RWPE2 (cell line): ENCODE data around the gene ZBTB21.

Source experiments
- ATAC-seq: fragments of 200-7000 bp; cut with Tn5 transposase; 3 replicates; pipeline ENCODE4 v1.9.1; 2021; ENCODE audit warnings: low read depth
- DNase-seq: peaks from one replicate; pipeline ENCODE4 v3.0.0-alpha.2; 2020; ENCODE audit warnings: low spot score
- H3K27ac ChIP-seq: fragments of 450-650 bp; 2 replicates; pipeline ENCODE4 v1.5.1; 2017; ENCODE audit warnings: mild to moderate bottlenecking; ENCODE audit not compliant: poor library complexity, severe bottlenecking
- H3K27me3 ChIP-seq: fragments of 250-450 bp; sonication (Bioruptor Pico); 2 replicates; pipeline ENCODE4 v1.5.1; 2021; ENCODE audit warnings: mild to moderate bottlenecking, moderate library complexity; ENCODE audit not compliant: insufficient read depth, poor library complexity, severe bottlenecking
- H3K36me3 ChIP-seq: fragments of 250-450 bp; sonication (Bioruptor Pico); 2 replicates; pipeline ENCODE4 v1.5.1; 2020; ENCODE audit warnings: low read depth, mild to moderate bottlenecking, moderate library complexity
- H3K4me1 ChIP-seq: fragments of 250-450 bp; sonication (Bioruptor Pico); 2 replicates; pipeline ENCODE4 v1.5.1; 2021; ENCODE audit warnings: mild to moderate bottlenecking, moderate library complexity; ENCODE audit not compliant: insufficient read depth, poor library complexity, severe bottlenecking
- H3K4me3 ChIP-seq: fragments of 250-450 bp; sonication (Bioruptor Pico); 2 replicates; pipeline ENCODE4 v1.5.1; 2021; ENCODE audit warnings: mild to moderate bottlenecking, moderate library complexity; ENCODE audit not compliant: severe bottlenecking
- H3K9me3 ChIP-seq: fragments of 250-450 bp; sonication (Bioruptor Pico); 2 replicates; pipeline ENCODE4 v1.5.1; 2021; ENCODE audit warnings: mild to moderate bottlenecking, moderate library complexity; ENCODE audit not compliant: severe bottlenecking
- TF ChIP-seq, protein P1 (sequence below): fragments of 450-650 bp; IDR thresholded peaks from one replicate; pipeline ENCODE4 v1.5.1; 2017; ENCODE audit warnings: mild to moderate bottlenecking, moderate library complexity; ENCODE audit not compliant: poor library complexity, severe bottlenecking

The ZBTB21 gene

DNA sequence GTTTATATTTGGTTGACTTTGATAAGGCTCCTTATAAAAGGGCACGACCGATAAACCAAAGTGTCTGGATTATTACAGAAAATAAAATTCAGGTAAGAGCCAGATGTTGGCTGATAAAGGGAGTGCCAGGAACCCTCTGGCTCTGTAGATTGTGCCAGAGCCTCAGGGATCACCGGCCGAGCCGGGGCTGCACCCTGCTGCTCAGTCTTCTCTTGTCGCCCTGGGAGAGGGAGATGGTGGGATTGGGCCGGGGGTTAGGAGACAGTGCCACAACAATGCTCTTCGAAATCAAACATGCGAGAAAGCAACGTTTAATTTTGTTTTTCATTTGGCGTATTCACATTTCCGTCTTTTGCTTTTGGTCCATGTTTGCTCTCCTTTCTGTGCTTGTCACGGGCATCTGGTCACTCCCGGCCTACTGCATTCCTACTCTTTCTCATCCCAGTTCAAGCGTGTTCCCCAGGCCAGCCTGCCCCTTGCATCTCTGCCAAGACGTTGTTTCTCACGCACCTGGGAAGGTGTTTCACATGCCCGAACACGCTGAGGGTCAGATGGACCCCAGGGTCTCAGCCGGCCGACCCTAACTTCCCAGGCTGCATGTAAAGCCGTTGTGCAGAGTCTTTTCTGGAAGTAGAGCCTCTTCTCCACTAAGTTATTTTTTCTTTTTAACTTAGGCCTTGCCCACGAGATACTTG, 37.5 kb downstream of the ZBTB21 start:
- Histone ChIP-seq H3K36me3 (no peaks in the 10 kb centered on the region), H3K4me1 (no peaks in the 10 kb centered on the region), H3K9me3 (no peaks in the 10 kb centered on the region), H3K27ac (no peak overlapping the region), H3K4me3 (no peak overlapping the region), H3K27me3 (no peaks in the 10 kb centered on the region)
- TF ChIP-seq, protein P1, sequence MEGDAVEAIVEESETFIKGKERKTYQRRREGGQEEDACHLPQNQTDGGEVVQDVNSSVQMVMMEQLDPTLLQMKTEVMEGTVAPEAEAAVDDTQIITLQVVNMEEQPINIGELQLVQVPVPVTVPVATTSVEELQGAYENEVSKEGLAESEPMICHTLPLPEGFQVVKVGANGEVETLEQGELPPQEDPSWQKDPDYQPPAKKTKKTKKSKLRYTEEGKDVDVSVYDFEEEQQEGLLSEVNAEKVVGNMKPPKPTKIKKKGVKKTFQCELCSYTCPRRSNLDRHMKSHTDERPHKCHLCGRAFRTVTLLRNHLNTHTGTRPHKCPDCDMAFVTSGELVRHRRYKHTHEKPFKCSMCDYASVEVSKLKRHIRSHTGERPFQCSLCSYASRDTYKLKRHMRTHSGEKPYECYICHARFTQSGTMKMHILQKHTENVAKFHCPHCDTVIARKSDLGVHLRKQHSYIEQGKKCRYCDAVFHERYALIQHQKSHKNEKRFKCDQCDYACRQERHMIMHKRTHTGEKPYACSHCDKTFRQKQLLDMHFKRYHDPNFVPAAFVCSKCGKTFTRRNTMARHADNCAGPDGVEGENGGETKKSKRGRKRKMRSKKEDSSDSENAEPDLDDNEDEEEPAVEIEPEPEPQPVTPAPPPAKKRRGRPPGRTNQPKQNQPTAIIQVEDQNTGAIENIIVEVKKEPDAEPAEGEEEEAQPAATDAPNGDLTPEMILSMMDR, result no peak
- no peak for DNase-seq
- no peak for ATAC-seq

DNA sequence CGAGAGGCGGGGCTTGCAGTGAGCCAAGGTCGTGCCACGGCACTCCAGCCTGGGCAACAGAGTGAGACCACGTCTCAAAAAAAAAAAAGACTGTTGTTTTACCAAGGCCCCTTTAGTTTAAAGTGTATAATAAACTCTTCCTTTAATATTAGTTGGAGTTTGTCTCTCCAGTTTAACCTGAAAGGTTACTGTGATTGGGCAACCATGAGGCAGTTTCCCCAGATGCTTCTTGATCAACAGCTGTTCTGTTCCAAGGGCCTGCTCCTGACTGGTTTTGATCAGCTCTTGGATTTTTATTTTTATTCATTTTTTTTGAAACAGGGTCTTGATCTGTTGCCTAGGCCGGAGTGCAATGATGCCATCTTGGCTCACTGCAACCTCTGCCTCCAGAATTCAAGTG, 38.3 kb downstream of the ZBTB21 start:
- Histone ChIP-seq H3K27ac (no peak overlapping the region), H3K9me3 (no peaks in the 10 kb centered on the region), H3K4me3 (no peak overlapping the region), H3K27me3 (no peaks in the 10 kb centered on the region), H3K4me1 (no peaks in the 10 kb centered on the region), H3K36me3 (no peaks in the 10 kb centered on the region)
- DNase-seq (no peak), ATAC-seq (no peak)
- TF ChIP-seq, protein P1, result no peak

DNA sequence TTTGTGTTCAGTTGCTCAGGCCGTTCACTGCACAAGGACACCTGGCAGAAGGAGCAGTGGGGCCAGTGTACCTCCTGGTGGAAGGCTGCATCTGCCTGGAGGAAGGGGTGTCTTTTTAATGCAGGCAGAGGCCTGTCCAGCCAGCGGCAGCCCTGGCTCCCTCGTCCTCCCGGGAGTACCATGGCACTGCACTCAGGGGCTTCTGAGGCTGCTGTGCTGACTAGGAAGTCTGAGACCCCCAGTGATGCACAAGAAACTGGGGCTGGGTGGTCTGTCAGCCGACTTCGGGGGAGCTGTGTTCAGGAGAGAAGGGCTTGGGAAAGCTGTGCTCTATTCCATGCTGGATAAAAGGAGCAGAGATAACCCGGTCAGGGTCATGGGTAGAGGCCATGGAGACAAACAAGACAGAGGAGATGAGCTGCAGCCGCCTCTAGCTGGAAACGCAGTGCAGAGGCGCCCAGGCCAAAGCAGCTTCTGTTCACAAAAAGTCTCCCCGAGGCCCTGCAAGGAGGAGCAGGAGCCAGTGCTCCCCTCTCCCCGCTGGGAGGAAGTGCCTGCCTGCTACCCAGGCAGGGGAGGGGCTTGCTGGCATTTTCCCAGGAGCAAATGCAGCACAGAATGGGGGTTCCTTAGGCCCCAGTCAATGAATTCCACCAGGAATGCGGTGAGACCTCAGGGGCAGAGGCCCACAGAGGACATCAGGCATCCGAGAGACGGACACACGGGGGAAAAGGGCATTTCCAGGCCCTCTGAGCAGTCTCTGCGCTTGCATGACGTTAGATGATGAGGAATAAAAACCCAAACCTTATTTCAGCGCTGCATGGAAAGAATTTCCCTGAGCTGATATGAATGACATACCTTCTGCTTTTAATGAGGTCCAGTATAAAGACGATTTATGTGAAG, 39.2 kb downstream of the ZBTB21 start:
- DNase-seq, result no peak
- H3K4me3 ChIP-seq, result no peak overlapping the region
- TF ChIP-seq, protein P1, result no peak
- H3K4me1 ChIP-seq, result no peaks in the 10 kb centered on the region
- no peak overlapping the region for H3K27ac ChIP-seq
- H3K9me3 ChIP-seq, result no peaks in the 10 kb centered on the region
- ATAC-seq, result no peak
- no peaks in the 10 kb centered on the region for H3K36me3 ChIP-seq
- H3K27me3 ChIP-seq, result no peaks in the 10 kb centered on the region

DNA sequence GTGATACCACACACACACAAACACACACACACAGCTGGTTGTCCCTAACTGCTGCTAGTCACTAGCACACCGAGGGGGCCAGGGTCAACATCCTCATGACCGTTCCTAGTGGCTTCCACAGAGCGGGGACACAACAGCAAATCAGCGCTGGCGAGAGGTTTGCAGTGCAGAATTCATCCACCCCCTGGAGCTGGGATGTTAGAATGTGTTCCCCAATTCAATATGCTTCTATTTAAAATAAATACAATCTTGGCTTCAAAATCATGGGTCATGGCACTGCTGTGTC, 40.1 kb downstream of the ZBTB21 start:
- TF ChIP-seq, protein P1, result no peak
- Histone ChIP-seq H3K27me3 (no peaks in the 10 kb centered on the region), H3K27ac (no peak overlapping the region), H3K36me3 (no peaks in the 10 kb centered on the region), H3K9me3 (no peaks in the 10 kb centered on the region), H3K4me1 (no peaks in the 10 kb centered on the region), H3K4me3 (no peak overlapping the region)
- DNase-seq (no peak), ATAC-seq (no peak)

DNA sequence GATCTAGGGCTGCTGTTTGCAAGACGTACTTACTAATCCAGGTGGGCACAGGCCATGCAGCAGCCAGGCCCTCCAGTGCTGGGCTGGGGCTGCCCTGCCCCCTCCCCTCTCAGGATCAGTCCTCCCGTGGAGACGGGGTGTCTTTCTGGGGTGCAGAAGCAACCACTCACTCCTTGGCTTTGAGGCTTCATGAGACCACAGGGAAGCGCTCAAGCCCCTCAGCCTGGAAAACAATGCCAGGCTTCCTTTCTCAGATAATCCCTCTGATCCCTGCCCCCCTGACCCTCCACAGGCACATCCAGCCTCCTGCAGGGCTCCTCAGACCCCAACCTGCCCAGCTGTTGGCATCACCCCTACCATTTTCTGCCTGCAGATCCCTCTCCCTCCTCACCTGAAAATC, 42.5 kb downstream of the ZBTB21 start:
- H3K4me3 ChIP-seq, result no peak overlapping the region
- no peaks in the 10 kb centered on the region for H3K36me3 ChIP-seq
- no peak for ATAC-seq
- TF ChIP-seq, protein P1, result no peak
- no peak overlapping the region for H3K27ac ChIP-seq
- H3K27me3 ChIP-seq, result no peaks in the 10 kb centered on the region
- H3K4me1 ChIP-seq, result no peaks in the 10 kb centered on the region
- DNase-seq, result no peak
- H3K9me3 ChIP-seq, result no peaks in the 10 kb centered on the region
